ENCODE measurements around the gene PXDN.

GRCh38 chr2:1701020-1701419, 43.3 kb downstream of the PXDN start:
- no peak for TF ChIP-seq CTCF (IDR thresholded peaks at IDR 0.05; ENCODE audit: extremely low read depth in 1 of 2, insufficient read depth in 1 of 2, low read depth in 1 of 2, low read length in 2 of 2)
- no peak for TF ChIP-seq POLR2AphosphoS5 (IDR thresholded peaks at IDR 0.05; ENCODE audit: insufficient read depth, low read depth, low read length)
- no peak for TF ChIP-seq EZH2 (IDR thresholded peaks at IDR 0.05; ENCODE audit: borderline replicate concordance, low read depth, low read length, severe bottlenecking)
- no peak for TF ChIP-seq POLR2A (IDR thresholded peaks at IDR 0.05; ENCODE audit: low read depth, low read length)
- no peak for TF ChIP-seq FOS (IDR thresholded peaks at IDR 0.05; ENCODE audit: borderline replicate concordance, insufficient read depth, low read length)
- TF ChIP-seq GATA2 (IDR thresholded peaks at IDR 0.05; ENCODE audit: insufficient read depth, insufficient read length, low read depth, low read length): no peak
- no peak for TF ChIP-seq MYC (IDR thresholded peaks at IDR 0.05; ENCODE audit: low read depth, low read length)
- TF ChIP-seq JUN (IDR thresholded peaks at IDR 0.05; ENCODE audit: borderline replicate concordance, insufficient read depth, insufficient read length, low read depth): no peak
- no peak for TF ChIP-seq MAX (IDR thresholded peaks at IDR 0.05; ENCODE audit: insufficient read depth, insufficient read length)
